ENCODE measurements around the gene CEMIP. TPM values are rescaled to one million over a fixed set of nuclear protein-coding genes. Genes with fewer than 3 reads are reported as not detected.
A peak's percentile ranks its signal among the peaks of the same experiment; 100 is the strongest.

CEMIP gene
- total RNA-seq, 1 donor = 131 TPM

DNA sequence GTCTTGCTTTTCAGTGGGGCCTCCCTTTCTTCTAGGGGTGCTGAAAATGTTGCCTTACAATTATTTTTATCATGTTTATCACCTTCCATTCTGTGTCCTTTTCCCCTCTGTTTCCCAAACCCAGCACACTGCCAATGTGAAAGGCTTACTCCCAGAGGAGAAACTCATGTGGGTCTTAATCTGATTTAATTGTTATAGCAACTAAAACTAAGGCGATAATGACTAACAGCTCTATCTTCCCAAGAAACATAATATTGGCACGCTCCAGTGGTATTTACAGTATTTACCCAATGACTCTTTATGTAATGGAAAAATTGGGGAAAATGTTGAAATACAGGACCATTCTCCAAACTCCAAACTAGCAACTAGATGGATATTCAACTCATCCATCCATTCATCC, 152.0 kb downstream of the CEMIP start:
- TF ChIP-seq, protein P1, sequence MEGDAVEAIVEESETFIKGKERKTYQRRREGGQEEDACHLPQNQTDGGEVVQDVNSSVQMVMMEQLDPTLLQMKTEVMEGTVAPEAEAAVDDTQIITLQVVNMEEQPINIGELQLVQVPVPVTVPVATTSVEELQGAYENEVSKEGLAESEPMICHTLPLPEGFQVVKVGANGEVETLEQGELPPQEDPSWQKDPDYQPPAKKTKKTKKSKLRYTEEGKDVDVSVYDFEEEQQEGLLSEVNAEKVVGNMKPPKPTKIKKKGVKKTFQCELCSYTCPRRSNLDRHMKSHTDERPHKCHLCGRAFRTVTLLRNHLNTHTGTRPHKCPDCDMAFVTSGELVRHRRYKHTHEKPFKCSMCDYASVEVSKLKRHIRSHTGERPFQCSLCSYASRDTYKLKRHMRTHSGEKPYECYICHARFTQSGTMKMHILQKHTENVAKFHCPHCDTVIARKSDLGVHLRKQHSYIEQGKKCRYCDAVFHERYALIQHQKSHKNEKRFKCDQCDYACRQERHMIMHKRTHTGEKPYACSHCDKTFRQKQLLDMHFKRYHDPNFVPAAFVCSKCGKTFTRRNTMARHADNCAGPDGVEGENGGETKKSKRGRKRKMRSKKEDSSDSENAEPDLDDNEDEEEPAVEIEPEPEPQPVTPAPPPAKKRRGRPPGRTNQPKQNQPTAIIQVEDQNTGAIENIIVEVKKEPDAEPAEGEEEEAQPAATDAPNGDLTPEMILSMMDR (IDR thresholded peaks at IDR 0.05; ENCODE audit: insufficient read depth, low read depth, low read length) = no peak
- no peak for DNase-seq (ENCODE audit: low read depth)
- no peak overlapping the region for H3K4me3 ChIP-seq (ENCODE audit: low read depth, low read length)

- H3K4me3 ChIP-seq (ENCODE audit: low read depth, low read length) = no peak overlapping the region
- TF ChIP-seq, protein P1 (IDR thresholded peaks at IDR 0.05; ENCODE audit: insufficient read depth, low read depth, low read length) = no peak
- DNase-seq (ENCODE audit: low read depth) = peak; percentile 53
These were observed 152.7 kb downstream of the CEMIP start for GRCh38 chr15:80931721-80932512.

- no peak overlapping the region for H3K4me3 ChIP-seq (ENCODE audit: low read depth, low read length)
- TF ChIP-seq, protein P1 (IDR thresholded peaks at IDR 0.05; ENCODE audit: insufficient read depth, low read depth, low read length) = no peak
These were observed 153.3 kb downstream of the CEMIP start for GRCh38 chr15:80932513-80932815.

GRCh38 chr15:80932989-80933388, 153.8 kb downstream of the CEMIP start:
- TF ChIP-seq, protein P1 (IDR thresholded peaks at IDR 0.05; ENCODE audit: insufficient read depth, low read depth, low read length) = no peak
- peak; percentile 84 for DNase-seq (ENCODE audit: low read depth)
- no peak overlapping the region for H3K4me3 ChIP-seq (ENCODE audit: low read depth, low read length)

More at GRCh38 chr15:80932513-80932815, 153.3 kb downstream of the CEMIP start:
- DNase-seq (ENCODE audit: low read depth) = no peak

- peak; percentile 79 for DNase-seq (ENCODE audit: low read depth)
- no peak overlapping the region for H3K4me3 ChIP-seq (ENCODE audit: low read depth, low read length)
- TF ChIP-seq, protein P1 (IDR thresholded peaks at IDR 0.05; ENCODE audit: insufficient read depth, low read depth, low read length) = no peak
These were observed 155.6 kb downstream of the CEMIP start for GRCh38 chr15:80934761-80935221.

- peak; percentile 16 for DNase-seq (ENCODE audit: low read depth)
- TF ChIP-seq, protein P1 (IDR thresholded peaks at IDR 0.05; ENCODE audit: insufficient read depth, low read depth, low read length) = no peak
- no peak overlapping the region for H3K4me3 ChIP-seq (ENCODE audit: low read depth, low read length)
These were observed 157.3 kb downstream of the CEMIP start for GRCh38 chr15:80936288-80937078.
